ENCODE data around the gene GHDC. TPM values are rescaled to one million over a fixed set of nuclear protein-coding genes. Genes with fewer than 3 reads are reported as not detected.
A peak's percentile ranks its signal among the peaks of the same experiment; 100 is the strongest.
"Not testable (repeated sequence)": the region's sequence is repeated elsewhere in the genome, so short reads cannot be mapped to it uniquely, and the experiment has no call there.

The GHDC gene
- total RNA-seq, 6 donors from 2014 or later, result 24.3 to 40.9 (median 33.0) TPM

DNA sequence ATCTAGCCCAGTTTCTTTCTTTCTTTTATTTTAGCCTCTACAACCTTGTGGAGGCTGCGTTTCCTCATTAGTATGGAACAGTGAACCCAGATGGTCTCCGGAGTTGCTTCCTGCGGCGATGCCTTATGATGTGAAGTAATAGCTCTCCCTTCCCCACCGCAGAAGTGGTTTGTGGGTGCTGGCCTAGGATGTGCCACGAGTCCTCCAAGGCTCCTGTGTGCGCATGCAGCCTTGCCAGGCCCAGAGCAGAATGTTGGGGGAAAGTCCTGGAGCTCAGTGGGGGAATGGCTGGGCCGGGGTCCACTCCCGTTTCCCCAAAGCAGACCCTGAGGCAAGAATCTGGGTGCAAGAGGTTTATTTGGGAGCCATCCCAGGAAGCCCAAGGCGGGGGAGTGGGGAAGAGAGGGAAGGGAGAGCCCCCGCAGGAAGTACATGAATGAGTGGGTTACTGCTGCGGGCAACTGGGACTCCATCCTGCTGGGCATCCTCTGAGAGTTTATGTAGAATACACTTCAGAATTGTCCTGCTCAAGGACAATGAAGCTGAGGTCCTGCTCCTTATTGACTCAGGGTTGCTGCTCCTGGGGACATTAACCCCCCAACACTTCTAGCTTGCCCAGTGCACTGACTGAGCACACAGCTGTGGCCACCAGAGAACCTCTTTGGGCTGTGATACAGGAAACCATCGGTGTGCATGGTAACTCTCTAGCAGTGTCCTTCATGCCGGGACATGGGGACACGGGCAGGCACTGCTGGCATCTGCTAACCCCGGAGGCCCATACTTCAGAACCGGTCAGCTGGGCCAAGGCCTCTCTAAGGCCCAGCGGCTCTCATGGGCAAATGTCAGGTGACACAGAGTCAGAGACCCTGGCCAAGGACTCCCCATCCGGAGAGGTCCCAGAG, 5.3 kb downstream of the GHDC start:
- WGBS, 2 donors, result 70 to 76% methylated on average over 10 to 17 of the region's 19 CpGs
- ATAC-seq (ENCODE audit: low FRiP score in 2 of 2) (no peak), DNase-seq (no peak)
- Histone ChIP-seq H3K27ac (no peak overlapping the region), H3K4me1 (peaks cover 14 to 25% (median 20%) of the 10 kb centered on the region in 4 donors), H3K9me3 (no peaks in the 10 kb centered on the region), H3K27me3 (no peaks in the 10 kb centered on the region), H3K36me3 (peaks cover 0 to 10% (median 0%) of the 10 kb centered on the region in 4 donors), H3K4me3 (no peak overlapping the region)
- TF ChIP-seq POLR2AphosphoS5 (IDR thresholded peaks at IDR 0.05) (no peak), EP300 (IDR thresholded peaks at IDR 0.05) (no peak), POLR2A (IDR thresholded peaks at IDR 0.05) (no peak)
- TF ChIP-seq, protein P1, sequence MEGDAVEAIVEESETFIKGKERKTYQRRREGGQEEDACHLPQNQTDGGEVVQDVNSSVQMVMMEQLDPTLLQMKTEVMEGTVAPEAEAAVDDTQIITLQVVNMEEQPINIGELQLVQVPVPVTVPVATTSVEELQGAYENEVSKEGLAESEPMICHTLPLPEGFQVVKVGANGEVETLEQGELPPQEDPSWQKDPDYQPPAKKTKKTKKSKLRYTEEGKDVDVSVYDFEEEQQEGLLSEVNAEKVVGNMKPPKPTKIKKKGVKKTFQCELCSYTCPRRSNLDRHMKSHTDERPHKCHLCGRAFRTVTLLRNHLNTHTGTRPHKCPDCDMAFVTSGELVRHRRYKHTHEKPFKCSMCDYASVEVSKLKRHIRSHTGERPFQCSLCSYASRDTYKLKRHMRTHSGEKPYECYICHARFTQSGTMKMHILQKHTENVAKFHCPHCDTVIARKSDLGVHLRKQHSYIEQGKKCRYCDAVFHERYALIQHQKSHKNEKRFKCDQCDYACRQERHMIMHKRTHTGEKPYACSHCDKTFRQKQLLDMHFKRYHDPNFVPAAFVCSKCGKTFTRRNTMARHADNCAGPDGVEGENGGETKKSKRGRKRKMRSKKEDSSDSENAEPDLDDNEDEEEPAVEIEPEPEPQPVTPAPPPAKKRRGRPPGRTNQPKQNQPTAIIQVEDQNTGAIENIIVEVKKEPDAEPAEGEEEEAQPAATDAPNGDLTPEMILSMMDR (IDR thresholded peaks at IDR 0.05), result no peak

DNA sequence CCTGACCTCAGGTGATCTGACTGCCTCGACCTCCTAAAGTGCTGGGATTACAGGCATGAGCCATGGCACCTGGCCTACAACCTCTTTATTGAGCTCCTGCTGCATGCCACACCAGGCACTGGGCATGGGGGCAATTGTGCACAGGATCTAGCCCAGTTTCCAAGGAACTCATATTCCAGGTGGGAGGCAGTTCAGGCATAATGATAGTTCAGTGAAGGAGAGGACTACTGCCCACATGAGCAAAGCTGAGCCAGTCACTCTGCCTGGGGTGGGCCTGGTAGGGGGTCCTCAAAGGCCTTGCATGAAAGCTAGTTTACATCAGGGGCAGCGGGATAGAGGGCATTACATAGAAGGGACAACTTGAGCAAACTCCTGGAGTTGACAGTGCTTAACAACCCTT, 6.5 kb downstream of the GHDC start:
- Histone ChIP-seq H3K9me3 (no peaks in the 10 kb centered on the region), H3K4me3 (no peak overlapping the region), H3K27ac (no peak overlapping the region), H3K4me1 (peaks cover 11 to 24% (median 18%) of the 10 kb centered on the region in 4 donors), H3K36me3 (peaks cover 0 to 10% (median 0%) of the 10 kb centered on the region in 4 donors), H3K27me3 (no peaks in the 10 kb centered on the region)
- TF ChIP-seq, protein P1 (IDR thresholded peaks at IDR 0.05), result no peak
- TF ChIP-seq POLR2A (IDR thresholded peaks at IDR 0.05) (no peak), POLR2AphosphoS5 (IDR thresholded peaks at IDR 0.05) (no peak), EP300 (IDR thresholded peaks at IDR 0.05) (no peak)
- WGBS, 2 donors, result 83 to 100% methylated on average over 1 to 2 of the region's 2 CpGs
- no peak for DNase-seq
- no peak for ATAC-seq (ENCODE audit: low FRiP score in 2 of 2)

DNA sequence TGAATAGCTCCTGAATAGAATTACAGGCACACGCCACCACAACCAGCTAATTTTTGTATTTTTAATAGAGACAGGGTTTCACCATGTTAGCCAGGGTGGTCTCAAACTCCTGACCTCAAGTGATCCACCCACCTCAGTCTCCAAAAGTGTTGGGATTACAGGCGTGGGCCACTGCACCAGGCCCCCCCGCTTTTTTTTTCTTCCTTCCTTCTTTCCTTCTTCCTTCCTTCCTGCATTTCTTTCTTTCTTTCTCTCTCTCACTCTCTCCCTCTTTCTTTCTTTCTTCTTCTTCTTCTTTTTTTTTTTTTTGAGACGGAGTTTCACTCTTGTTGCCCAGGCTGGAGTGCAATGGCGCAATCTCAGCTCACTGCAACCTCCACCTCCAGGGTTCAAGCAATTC, 8.1 kb downstream of the GHDC start:
- not testable (repeated sequence) for H3K36me3 ChIP-seq; H3K27ac ChIP-seq; ATAC-seq (ENCODE audit: low FRiP score in 2 of 2); DNase-seq; H3K9me3 ChIP-seq; H3K4me3 ChIP-seq; H3K27me3 ChIP-seq
- 80 to 83% methylated on average over 5 of the region's 5 CpGs for WGBS, 2 donors
- H3K4me1 ChIP-seq, result peaks cover 14 to 27% (median 24%) of the 10 kb centered on the region in 4 donors

DNA sequence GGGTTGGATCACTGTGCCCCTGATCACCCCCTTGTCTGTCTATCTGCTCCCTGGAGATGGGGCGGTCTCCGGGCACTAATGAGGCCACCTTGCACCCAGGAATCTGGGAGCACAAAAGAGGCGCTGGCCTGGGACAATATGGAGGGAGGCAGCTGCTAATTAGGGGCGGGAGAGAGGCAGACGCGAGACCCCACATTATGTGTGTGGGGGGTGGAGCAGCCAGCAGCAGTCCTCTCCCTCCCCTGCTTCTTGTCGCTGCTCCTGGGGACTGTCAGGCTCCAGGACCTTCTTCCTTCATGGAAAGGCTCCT, 8.7 kb downstream of the GHDC start:
- Histone ChIP-seq H3K27me3 (peaks cover 0 to 8% (median 4%) of the 10 kb centered on the region in 4 donors), H3K27ac (no peak overlapping the region), H3K4me3 (no peak overlapping the region), H3K9me3 (no peaks in the 10 kb centered on the region), H3K36me3 (peaks cover 0 to under 1% (median 0%) of the 10 kb centered on the region in 4 donors), H3K4me1 (peaks cover 20 to 34% (median 30%) of the 10 kb centered on the region in 4 donors)
- no peak for TF ChIP-seq POLR2AphosphoS5 (IDR thresholded peaks at IDR 0.05)
- TF ChIP-seq EP300 (IDR thresholded peaks at IDR 0.05), result no peak
- TF ChIP-seq POLR2A (IDR thresholded peaks at IDR 0.05), result no peak
- TF ChIP-seq, protein P1 (IDR thresholded peaks at IDR 0.05), result no peak
- no peak for ATAC-seq (ENCODE audit: low FRiP score in 2 of 2)
- 76 to 81% methylated on average over 4 to 7 of the region's 7 CpGs for WGBS, 2 donors
- no peak for DNase-seq

DNA sequence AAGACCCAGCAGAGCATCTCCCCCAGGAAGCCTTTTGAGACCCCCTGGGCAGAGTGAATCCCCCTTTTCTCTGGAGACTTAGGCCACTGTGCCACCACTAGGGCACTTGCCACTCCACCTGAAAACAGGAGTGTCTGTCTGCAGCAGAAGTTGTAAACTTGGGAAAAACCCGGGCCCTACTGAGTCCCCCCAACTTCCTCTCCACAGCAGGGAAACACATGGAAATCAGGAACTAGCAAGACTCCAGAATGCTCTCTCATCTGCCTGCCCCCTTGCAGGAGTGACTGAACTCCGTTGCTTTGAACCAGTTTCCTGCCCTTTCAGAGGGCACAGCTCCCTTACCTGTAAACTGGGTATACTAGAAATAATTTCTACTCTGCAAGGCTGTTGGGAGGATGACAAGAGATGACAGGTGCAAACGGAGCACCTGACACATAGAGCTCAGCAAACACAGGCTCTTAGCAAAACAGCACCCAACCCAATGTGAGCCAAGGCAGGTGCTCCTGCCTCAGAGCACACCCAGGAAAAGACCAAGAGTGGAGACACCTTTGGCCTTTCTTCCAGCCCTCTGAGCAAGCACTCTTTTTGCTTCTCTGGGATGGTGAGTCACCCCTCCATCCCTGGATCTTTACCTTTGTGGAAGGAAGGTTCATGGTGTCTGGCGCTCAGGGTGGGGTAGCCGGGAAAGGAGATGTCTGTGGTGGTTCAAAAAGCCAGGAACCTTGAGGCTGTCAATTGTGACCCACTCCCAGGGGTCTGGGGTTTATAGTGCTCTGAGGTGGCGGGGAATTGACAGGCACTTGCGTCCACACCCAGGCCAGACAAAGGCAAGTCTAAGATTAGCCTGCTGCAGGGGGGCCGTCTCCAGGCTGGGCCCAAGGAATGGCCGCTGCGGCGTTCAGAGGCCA, 9.3 kb downstream of the GHDC start, which contains the start of gene HCRT:
TSS of gene HCRT (minus strand) at position 740 of the 908 bp plus-strand sequence. CDS start at position 653, 87 bp downstream.
- no peak for ATAC-seq (ENCODE audit: low FRiP score in 2 of 2)
- TF ChIP-seq, protein P1 (IDR thresholded peaks at IDR 0.05), result no peak
- TF ChIP-seq POLR2A (IDR thresholded peaks at IDR 0.05), result no peak
- TF ChIP-seq EP300 (IDR thresholded peaks at IDR 0.05), result no peak
- WGBS, 2 donors, result 83 to 84% methylated on average over 10 to 11 of the region's 11 CpGs
- Histone ChIP-seq H3K27ac (peak within 1 kb of the TSS in 3 of 4 donors; percentile 77 to 86 (median 84)), H3K4me1 (peaks cover 24 to 39% (median 35%) of the 10 kb centered on the region in 4 donors), H3K36me3 (no peaks in the 10 kb centered on the region), H3K9me3 (no peaks in the 10 kb centered on the region), H3K4me3 (peak within 1 kb of the TSS in 3 of 4 donors; percentile 46 to 62 (median 60)), H3K27me3 (peaks cover 0 to 14% (median 8%) of the 10 kb centered on the region in 4 donors)
- no peak for DNase-seq

Data from upper lobe of left lung (tissue), 6 donors.